GM19240 (cell line): ENCODE data around the gene HECW1.
"Not testable (repeated sequence)": the region's sequence is repeated elsewhere in the genome, so short reads cannot be mapped to it uniquely, and the experiment has no call there.

ENCODE experiments used
- DNase-seq: peaks from one replicate; pipeline ENCODE4 v3.0.0; 2011; ENCODE audit warnings: low spot score; ENCODE audit not compliant: insufficient read length

HECW1 gene

DNA sequence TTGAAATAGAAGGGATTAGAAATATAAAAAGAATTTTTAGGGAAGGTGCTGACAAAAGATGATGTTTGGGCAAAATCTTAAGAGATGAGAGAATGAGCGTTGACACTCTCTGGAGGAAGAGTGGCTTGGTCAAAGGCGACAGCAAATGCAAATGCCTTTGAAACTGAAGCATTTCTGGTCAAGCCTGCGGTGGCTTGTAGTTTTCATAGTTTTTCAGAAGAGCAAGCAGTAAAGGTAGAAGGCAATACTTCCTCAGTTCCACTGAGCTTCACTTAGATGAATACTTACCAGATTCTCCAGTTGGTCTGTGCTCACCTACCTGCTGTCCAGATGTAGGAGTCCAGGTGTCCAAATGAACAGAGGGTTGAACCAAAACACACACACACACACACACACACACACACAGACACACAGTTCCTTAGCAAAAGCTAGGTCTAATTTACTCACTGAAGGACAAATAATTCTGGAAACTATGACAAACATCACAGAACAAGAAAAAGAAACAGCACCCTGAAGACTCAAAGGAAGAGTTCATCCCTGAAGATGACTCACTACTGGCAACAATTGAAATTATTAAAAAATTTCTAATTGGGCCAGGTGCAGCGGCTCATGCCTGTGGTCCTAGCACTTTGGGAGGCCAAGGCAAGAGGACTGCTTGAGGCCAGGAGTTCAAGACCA, 458.4 kb downstream of the HECW1 start:
- no peak for DNase-seq

DNA sequence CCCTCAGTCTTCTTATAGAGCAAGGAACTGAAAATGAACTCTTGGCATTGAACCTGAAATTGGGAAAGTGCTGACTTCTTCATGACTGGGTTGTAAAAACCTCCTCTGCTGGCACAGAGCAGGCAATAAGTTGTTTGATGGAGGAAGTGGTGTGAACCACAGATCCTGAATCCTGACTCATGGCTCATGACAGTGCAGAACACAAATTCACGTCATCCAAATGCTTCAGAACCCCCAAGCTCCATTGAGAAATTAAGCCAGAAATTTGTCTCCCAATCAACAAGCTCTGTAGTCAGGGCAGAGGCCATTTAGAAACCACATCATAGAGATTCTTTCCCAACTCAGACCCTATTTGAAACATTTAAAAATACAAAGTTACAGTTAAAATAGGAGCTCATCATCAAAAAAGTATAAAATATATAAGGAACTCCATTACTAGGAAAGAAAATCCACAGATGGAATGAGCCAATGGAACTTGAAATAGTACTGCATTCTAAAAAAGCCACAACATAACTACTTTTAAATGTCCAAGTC, 460.1 kb downstream of the HECW1 start:
- DNase-seq = no peak

DNA sequence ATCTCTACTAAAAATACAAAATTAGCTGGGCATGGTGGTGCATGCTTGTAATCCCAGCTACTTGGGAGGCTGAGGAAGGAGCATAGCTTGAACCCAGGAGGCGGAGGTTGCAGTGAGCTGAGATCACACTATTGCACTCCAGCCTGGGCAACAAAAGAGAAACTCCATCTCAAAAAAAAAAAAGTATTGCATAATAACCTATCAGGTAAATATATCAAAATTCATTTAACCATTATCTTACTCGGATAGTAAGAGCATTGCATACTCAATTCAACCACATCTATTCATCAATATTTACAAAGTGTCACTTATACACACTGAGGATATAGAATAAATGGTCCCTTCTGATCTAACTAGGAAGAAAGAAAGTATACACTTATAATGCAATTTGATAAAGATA, 461.4 kb downstream of the HECW1 start:
- DNase-seq = not testable (repeated sequence)

DNA sequence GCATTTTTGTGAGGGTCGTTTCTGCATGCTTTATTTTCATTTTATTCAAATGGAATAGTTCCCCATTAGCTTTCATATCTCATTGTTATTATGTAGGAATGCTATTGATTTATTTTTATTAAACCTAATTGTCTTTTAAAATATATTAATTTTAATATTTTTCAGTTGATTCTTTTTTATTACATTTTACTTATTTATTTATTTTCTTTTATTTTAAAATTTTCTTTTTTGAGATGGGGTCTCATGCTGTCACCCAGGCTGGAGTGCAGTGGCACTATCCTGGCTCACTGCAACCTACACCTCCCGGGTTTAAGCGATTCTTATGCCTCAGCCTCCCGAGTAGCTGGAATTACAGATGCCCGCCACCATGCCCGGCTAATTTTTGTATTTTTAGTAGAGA, 463.1 kb downstream of the HECW1 start:
- DNase-seq = no peak

DNA sequence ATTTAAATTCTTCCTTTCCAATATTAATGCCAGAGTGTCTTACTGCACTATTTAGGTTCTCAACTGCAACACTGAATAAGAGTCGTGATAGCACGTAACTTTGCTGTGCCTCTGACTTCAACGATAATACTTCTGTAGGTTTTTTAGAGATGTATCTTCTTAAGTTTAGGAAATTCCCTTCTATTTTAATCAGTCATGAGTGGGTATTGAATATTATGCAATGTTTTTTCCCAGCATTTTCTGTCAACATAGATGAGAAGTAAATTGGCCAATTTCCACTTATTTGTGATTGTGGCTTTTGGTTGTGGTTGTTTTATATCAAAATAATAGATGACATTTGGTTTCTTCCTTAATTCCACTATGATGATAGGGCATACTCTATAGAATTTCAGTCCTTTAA, 463.8 kb downstream of the HECW1 start:
- no peak for DNase-seq

DNA sequence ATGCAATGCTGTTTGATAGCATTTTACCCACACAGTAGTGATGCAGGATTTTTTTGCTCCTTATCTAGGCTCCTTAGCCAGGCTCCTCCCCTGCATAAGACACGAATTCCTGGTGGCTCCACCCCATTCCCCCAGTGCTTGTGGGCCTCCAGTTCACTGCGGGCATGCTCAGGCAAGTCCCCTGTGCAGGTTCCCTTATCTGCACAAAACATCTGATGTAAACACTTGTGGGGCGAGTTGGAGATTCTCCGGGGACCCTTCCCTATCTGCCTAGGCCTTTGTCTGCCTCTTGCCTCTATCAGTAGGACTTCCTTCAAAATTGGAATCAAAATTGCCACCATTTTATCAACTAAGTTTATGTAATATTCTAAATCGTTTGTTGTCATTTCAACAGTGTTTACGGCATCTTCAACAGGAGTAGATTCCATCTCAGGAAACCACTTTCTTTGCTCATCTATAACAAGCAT, 465.1 kb downstream of the HECW1 start:
- no peak for DNase-seq

DNA sequence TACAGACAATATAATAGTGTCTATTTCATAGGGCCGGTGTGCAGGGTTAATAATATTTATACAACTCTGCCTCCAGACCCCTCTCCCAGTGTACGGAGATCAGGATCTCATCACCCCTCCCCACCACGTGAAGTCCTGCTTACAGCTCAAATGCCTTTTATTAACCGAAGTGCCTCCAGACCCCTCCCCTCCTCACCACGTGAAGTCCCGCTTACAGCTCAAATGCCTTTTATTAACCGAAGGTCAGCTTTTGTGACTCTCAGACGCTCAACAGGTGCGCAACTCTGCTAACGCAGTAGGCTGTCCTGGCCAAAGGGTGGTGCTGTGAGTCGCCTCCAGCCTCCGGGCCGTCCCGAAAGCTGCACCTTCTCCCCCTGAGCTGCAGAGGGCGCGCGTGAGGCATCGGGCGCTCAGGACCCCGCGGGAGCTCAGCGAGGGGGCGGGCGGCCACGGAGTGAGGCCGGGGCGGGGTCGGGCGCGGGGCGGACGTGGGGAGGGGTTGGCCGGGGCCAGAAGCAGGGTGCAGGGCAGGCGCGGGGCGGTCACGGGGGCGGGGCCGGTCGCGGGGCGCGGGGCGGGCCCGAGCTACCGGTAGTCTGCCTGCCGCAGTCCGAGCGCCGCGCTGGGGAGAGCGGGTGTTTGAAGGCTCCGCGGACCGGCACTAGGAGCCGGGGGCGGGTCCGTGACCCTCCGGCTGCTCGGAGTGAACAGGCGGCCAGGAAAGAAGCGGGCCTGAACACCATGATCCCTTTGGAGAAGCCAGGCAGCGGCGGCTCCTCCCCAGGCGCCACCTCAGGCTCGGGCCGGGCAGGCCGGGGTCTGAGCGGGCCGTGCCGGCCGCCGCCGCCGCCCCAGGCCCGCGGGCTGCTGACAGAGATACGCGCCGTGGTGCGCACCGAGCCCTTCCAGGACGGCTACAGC, 470.3 kb downstream of the HECW1 start, which contains the start of gene STK17A:
Gene STK17A, plus strand, starts transcription at position 606 of the 921 bp plus-strand sequence. Its CDS starts 136 bp downstream, at position 742.
- DNase-seq = peak; percentile 47

DNA sequence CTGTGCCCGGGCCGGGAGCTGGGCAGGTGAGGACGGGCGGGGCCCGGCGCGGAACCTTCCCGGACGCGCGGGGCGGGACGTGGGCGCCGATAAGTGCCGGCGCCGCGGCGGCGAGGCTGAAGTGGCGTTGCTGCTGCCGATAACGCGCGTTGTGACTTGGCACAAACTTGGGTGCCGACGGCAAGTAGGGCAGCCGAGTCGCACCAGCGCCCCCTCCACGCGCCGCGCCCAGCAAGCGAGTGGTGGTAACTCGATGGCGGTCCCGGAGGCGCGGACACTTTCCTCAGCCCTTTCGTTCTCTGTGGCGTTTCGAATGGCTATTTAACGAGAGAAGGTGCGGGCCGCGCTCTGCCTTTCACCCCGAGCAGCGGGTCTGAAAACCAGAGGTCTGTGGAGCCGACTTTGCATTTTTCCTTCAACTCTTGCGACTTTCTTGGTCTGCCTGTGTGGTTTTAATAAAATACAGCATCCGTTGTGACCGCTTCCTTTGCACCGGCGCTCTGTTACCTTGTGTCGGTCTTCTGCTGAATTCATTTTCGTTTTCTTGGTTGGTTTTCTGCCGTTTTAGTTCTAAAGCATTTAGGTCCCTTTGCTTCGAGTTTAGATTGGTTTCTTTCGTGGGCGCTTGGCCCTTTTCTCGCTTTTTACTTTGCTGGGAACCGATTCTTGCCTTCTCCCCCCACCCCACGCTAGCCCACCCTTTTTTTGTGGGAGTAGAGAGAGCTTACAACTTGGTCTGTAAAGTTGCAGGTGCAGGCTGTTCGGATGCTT, 471.2 kb downstream of the HECW1 start:
- DNase-seq = no peak

DNA sequence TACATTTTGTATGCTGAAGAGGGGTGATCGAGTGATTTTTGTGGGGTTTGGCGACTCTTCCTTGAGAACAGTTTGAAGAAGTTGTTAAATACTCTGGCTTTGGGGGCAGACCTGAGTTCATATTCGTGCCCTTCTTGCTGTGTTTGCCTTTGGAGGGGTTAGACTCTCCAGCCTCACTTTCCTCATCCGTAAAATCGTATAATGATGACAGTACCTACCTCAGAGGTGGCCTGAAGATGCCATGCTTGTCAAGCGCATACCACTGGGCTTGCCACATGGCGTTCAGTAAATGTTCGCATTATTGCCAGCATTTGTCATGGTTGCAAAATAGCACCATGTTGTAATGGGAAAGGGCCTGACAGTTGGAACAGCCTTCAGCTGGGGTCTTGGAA, 471.7 kb downstream of the HECW1 start:
- no peak for DNase-seq

DNA sequence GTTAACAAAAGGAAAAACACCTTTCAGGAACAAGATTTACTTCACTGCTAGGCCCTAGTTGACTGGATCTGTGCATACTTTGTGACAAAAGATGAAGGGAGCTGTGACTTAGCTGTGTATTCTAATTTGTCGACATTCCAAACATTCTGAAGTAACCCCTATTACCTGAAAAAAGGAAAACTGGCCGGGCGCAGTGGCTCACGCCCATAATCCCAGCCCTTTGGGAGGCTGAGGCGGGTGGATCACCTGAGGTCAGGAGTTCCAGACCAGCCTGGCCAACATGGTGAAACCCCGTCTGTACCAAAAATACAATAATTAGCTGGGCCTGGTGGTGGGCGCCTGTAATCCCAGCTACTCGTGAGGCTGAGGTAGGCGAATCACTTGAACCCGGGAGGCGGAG, 472.3 kb downstream of the HECW1 start:
- DNase-seq = not testable (repeated sequence)

DNA sequence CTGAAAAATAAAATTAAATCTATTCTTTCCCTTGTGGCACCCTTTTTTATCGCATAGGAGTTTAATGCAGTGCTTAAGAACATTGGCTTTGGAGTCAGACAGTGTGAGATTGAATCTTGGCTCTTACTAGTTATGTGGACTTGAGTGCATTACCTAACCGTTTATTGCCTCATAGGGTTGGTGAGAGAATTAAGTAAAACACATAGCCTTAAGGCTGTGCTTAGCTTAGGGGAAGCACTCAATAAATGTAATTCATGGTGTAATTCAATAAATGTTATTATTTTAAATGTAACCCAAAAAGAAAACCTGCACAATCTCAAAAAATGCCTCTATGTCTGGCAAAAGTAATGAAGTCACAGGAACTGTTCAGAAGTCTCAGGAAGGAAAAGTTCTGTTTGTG, 473.1 kb downstream of the HECW1 start:
- no peak for DNase-seq

DNA sequence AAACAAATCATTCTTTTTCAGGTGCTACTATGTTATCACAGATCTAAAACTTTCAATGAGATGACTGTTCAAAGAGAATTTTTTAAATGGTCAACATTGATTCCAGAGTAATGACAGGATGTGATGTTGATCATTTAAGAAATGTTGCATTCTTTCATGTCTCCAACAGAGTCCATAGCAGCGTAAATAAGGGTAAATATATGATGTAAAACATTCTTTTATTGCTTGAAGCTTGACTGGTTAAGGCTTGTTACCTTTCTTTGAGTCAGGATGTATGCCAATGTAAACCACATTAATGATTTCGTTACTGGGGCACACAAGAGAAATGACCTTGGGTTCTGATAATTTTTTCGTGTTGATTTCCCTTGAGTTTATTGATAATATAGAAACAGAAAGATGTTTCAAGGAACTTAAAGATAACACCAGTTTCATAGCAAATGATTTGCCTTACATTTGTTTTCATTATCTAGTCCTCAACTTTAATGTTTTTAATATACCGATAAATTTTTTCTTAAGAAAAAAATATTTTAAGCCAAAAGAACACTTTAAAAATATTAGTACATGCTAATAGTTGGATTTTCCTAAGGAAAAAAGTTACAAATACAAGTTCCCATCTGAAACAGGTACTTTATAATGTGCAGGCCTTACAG, 473.9 kb downstream of the HECW1 start:
- DNase-seq = no peak

DNA sequence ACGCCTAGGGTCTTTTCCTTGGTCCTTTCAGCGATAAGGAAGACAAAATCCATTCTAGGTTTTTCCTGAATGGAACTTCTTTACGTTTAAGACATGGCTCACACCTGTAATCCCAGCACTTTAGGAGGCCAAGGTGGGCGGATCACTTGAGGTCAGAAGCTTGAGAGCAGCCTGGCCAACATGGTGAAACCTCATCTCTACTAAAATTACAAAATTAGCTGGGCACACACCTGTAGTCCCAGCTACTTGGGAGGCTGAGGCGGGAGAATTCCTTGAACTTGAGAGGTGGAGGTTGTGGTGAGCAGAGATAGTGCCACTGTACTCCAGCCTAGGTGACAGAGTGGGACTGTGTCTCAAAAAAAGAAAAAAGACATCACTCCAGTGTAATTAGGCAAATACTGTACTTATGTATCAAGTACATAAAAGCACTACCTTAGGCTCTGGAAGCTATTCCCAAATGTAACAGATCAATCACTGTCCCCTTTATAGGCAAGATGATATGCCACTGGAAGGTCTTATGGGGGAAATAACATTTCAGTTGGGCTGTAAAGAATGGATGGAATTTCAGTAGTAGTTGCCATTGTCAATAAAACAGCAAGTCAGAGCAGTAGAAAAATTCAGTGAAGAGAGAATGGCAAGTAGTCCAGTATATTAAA, 476.2 kb downstream of the HECW1 start:
- no peak for DNase-seq

DNA sequence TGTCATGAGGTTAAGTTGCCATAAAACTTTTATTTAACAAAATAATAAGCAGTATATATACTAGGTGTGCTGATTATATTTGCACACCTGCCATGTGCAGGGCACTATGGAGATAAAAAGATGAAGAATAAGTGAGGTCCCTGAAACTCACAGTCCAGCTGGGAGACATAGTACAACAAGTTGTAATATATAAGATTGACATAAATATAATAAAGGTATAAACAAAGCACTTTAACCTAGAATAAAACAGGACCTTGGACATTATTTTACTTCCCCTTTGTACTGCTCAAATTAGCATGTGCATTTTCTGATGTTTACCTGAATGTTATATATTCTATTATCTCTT, 476.7 kb downstream of the HECW1 start:
- DNase-seq = no peak

DNA sequence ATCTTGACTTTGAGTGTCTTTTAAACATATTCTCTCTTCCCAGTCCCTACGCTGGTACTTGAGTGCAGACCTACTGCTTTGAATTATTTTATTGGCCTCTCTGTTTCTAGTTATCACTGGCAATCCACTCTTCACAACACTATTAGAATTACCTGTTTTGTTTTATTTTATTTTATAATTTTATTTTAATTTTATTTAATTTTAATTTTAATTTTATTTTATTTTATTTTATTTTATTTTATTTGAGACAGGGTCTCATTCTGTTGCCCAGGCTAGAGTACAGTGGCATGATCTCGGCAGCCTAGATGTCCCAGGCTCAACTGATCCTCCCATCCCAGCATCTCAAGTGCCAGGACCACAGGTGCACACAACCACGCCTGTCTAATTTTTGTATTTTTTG, 477.3 kb downstream of the HECW1 start:
- DNase-seq = no peak

DNA sequence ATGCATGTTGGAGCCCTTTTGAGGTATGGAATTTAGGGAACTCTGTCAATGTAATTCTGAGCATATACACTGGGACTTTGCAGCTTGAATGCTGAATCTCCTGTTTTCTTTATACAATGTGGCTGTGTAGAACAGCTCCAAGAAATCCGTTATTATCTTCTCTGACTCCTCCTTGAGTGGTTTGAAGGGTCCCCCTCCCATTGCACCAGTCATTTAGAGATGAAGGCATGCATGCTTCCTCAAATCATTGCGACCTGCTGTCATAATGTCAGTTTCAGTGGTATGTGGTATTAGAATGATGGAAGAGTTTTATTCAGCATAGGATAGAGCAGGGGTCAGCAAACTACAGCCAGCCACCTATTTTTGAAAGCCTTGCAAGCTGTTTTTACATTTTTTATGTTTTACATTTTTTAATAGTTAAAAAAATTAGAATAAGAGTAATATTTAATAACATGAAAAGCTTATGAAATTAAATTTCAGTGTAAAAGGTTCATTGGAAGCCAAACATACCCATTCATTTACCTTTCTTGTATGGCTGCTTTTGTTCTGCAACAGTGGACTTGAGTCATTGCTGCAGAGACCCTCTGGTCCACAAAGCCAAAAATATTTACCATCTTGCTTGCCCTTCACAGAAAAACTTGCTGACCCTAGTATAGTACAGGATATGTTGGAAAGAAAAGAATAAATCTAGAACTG, 478.6 kb downstream of the HECW1 start:
- DNase-seq = no peak

DNA sequence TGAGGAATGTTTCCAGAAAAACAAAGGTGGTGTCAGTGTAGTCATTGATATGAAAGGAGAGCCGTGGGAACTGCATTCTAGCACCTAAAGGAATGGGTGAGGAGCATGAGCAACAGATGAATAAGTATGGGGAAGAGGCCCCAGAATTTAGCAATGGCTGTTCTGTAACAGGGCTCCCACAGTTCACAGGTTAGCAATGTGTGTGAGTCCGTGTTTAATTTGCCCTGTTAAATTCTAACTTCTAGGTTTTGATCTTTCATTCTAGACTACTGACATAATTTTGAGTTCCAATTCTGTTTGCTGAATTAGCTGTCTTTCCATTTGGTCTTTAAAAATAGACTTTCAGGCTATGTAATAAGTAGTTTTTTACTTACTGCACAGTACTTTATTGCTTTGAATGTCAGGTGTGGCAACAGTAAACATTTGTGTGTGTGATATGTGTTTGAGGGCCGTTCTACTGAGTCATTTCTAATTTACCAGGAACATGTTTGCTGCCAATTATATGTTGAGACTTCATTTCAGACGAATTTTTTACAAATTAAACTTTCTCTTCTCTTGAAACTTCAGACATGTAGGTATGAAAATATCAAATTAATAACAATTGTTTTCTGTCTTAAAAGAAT, 479.2 kb downstream of the HECW1 start:
- no peak for DNase-seq

DNA sequence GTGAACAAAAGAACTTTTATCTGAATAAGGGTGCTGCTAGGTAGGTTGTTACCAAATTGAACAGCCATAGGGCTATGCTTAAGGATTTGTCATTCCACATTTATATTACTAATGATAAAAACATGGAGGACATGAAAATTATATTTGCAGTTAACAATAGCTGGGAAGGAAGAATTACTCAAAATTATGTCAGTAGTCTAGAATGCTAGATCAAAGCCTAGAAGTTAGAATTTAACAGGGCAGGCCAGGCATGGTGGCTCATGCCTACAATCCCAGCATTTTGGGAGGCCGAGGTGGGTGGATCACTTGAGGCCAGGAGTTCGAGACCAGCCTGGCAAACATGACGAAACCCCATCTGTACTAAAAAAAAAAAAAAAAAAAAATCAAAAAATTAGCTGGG, 479.9 kb downstream of the HECW1 start:
- DNase-seq = no peak

DNA sequence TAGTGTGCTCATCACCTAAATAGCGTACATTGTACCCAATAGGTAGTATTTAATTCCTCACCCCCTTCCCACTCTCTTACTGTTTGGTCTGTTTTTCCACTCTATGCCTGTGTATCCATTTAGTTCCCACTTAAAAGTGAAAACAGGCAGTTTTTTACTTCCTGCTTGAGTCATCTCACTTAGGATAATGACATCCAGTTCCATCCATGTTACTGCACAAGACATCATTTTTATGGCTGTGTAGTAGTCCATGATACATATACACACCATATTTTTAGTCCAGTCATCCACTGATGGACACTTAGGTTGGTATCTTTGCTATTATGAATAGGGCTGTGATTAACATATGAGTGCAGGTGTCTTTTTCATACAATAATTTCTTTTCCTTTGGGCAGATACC, 480.6 kb downstream of the HECW1 start:
- no peak for DNase-seq

DNA sequence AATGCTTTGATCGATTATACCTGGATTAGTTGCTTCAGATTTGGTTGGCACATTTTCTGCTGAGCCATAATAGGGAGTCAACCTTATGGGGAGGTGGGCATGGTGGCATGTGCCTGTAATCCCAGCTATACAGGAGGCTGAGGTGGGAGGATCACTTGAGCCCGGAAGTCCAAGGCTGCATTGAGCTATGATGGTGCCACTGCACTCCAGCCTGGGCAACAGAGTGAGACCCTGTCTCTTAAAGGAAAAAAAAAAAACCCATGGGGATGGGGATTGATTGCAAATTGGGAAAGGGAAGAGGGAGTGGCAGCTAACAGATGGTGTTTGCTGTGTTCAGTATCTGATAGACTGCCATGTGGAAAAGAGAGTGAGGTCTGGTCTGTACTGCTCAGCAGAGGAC, 481.6 kb downstream of the HECW1 start:
- DNase-seq = no peak
